ENCODE measurements around the gene SPTB. TPM values are rescaled to one million over a fixed set of nuclear protein-coding genes. Genes with fewer than 3 reads are reported as not detected.

The SPTB gene
- total and polyA plus RNA-seq, 9 of the 15 experiments (the other 6 are each of a cell fraction or from before 2014, with no cell fraction given), result 0.21 to 45.9 (median 11.7) TPM

DNA sequence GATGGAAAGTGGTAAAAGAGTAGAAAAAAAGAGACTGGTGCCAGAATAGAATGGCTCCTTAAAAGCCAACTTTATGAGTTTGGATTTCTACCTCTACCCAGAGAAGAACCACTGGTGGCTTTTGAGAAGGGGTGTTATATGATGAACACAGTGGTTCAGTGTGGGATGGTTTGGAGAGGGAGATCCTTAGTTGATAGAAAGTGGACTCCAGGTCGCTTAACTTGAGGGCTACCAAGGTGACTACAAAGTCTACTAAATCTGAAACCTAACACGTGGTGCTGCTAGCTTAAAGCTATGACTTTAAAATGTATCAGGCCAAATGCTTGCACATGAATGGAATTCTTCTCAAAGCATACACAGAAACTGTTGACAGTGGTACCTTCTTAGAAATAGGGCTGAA, 8.4 kb downstream of the SPTB start:
- BruUV-seq (replicated peaks), result no TSS peak
- peaks cover 20% of the 10 kb centered on the region for H3K36me3 ChIP-seq (ENCODE audit: control insufficient read depth, insufficient read depth, low read length)
- no peak for TF ChIP-seq ZNF76 (CRISPR knock-in tag; IDR thresholded peaks at IDR 0.05; ENCODE audit: borderline replicate concordance)
- TF ChIP-seq, protein P1, sequence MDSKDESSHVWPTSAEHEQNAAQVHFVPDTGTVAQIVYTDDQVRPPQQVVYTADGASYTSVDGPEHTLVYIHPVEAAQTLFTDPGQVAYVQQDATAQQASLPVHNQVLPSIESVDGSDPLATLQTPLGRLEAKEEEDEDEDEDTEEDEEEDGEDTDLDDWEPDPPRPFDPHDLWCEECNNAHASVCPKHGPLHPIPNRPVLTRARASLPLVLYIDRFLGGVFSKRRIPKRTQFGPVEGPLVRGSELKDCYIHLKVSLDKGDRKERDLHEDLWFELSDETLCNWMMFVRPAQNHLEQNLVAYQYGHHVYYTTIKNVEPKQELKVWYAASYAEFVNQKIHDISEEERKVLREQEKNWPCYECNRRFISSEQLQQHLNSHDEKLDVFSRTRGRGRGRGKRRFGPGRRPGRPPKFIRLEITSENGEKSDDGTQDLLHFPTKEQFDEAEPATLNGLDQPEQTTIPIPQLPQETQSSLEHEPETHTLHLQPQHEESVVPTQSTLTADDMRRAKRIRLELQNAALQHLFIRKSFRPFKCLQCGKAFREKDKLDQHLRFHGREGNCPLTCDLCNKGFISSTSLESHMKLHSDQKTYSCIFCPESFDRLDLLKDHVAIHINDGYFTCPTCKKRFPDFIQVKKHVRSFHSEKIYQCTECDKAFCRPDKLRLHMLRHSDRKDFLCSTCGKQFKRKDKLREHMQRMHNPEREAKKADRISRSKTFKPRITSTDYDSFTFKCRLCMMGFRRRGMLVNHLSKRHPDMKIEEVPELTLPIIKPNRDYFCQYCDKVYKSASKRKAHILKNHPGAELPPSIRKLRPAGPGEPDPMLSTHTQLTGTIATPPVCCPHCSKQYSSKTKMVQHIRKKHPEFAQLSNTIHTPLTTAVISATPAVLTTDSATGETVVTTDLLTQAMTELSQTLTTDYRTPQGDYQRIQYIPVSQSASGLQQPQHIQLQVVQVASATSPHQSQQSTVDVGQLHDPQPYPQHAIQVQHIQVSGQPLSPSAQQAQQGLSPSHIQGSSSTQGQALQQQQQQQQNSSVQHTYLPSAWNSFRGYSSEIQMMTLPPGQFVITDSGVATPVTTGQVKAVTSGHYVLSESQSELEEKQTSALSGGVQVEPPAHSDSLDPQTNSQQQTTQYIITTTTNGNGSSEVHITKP (IDR thresholded peaks at IDR 0.05; ENCODE audit: partially characterized antibody), result peak; percentile 27
- TF ChIP-seq, protein P2, sequence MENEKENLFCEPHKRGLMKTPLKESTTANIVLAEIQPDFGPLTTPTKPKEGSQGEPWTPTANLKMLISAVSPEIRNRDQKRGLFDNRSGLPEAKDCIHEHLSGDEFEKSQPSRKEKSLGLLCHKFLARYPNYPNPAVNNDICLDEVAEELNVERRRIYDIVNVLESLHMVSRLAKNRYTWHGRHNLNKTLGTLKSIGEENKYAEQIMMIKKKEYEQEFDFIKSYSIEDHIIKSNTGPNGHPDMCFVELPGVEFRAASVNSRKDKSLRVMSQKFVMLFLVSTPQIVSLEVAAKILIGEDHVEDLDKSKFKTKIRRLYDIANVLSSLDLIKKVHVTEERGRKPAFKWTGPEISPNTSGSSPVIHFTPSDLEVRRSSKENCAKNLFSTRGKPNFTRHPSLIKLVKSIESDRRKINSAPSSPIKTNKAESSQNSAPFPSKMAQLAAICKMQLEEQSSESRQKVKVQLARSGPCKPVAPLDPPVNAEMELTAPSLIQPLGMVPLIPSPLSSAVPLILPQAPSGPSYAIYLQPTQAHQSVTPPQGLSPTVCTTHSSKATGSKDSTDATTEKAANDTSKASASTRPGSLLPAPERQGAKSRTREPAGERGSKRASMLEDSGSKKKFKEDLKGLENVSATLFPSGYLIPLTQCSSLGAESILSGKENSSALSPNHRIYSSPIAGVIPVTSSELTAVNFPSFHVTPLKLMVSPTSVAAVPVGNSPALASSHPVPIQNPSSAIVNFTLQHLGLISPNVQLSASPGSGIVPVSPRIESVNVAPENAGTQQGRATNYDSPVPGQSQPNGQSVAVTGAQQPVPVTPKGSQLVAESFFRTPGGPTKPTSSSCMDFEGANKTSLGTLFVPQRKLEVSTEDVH (IDR thresholded peaks at IDR 0.05; ENCODE audit: low read depth, partially characterized antibody), result no peak
- H3K9ac ChIP-seq (ENCODE audit: insufficient read depth in 1 of 2, low read depth in 2 of 2, low read length in 2 of 2), result no peak overlapping the region
- no peak for DNase-seq (ENCODE audit: extremely low read depth in 1 of 4, low spot score in 3 of 4)
- no peaks in the 10 kb centered on the region for H3K9me1 ChIP-seq (ENCODE audit: control insufficient read depth, insufficient read depth, low read length)
- H3K79me2 ChIP-seq (ENCODE audit: control insufficient read depth, insufficient read depth, low read length), result peaks cover 90% of the 10 kb centered on the region
- H3K4me1 ChIP-seq (replicated peaks in 1 of 2; ENCODE audit: control insufficient read depth in 2 of 2, insufficient read depth in 2 of 2, low read length in 2 of 2), result peaks cover 6 to 13% of the 10 kb centered on the region in 2 experiments; a peak in 4 of 5 replicates
- no peak for ATAC-seq
- no peak overlapping the region for H2AFZ ChIP-seq (ENCODE audit: low read depth, low read length)
- no peak overlapping the region for H3K4me3 ChIP-seq
- H3K27me3 ChIP-seq (ENCODE audit: control insufficient read depth in 2 of 2, insufficient read depth in 2 of 2, low read length in 2 of 2), result no peaks in the 10 kb centered on the region
- no peak for FAIRE-seq
- no peaks in the 10 kb centered on the region for H4K20me1 ChIP-seq (replicated peaks; ENCODE audit: control insufficient read depth, insufficient read depth, low read length)
- H3K4me2 ChIP-seq (ENCODE audit: insufficient read depth, low read length), result no peak overlapping the region
- ChIA-PET CTCF (ENCODE audit: low intra/inter-chr PET ratio) (no interaction called here), POLR2A (interaction anchor here (1.0 kb wide), 1 partner anchor 20 kb away, joined by 4 read pairs; no protein-coding TSS in a partner anchor)
- in situ Hi-C loops (cut with MboI) (no loop called here), intact Hi-C loops (cut with micrococcal nuclease) (no loop called here)
- WGBS (ENCODE audit: insufficient coverage, low coverage, missing lambda C conversion rate), result 28% methylated on average over 2 of the region's 2 CpGs
- no peak overlapping the region for H3K27ac ChIP-seq (ENCODE audit: extremely low read depth, low read depth, low read length)
- no peaks in the 10 kb centered on the region for H3K9me3 ChIP-seq (replicated peaks; ENCODE audit: control insufficient read depth, insufficient read depth, low read depth, low read length)

All from K562 (cell line).